GM04503 (cell line): ENCODE data around the gene CENPS.
A peak's percentile ranks its signal among the peaks of the same experiment; 100 is the strongest.
"Not testable (repeated sequence)": the region's sequence is repeated elsewhere in the genome, so short reads cannot be mapped to it uniquely, and the experiment has no call there.

Source experiments
- DNase-seq: peaks from one replicate; pipeline ENCODE4 v3.0.0-alpha.2; 2012; ENCODE audit warnings: low read depth

Gene CENPS

DNA sequence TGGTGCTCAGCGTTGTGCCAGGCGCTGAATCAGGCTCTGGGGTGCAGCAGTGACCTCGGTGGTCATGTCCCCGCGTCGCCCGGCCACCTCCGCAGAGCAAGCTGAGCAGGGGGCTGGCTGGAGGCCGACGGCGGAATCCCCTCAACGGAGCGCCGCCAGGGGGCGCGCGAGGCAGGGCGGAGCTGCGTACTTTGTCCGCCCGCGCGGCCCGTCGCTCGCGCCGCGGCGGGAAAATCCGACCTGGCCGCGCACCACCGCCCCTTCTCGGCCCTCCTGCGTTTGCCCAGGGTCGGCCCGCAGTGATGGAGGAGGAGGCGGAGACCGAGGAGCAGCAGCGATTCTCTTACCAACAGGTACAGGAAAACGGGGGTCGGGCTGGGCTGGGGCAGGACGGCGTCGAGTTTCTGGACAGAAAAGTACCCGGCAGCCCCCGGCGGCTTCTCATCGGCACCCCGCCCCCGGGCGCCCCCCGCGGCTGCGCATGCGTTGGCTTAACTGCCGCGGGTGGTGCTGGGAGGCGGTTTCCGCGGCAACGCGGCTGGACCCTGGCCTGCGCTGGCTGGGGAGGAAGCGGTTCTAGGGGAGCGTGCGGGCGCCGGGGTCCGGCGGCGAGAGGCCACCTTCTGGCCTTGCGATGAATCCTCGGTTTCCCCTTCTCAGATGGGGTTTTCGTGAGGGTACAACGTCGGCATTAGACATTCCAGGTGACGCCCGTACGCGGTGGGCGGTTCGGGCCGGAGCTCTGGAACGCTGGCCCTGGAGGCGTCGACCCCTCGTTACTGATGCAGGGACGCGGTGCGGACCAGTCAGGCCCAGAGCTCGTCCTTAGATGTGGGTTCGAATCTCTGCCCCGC, at the start of gene CENPS:
CENPS (plus strand) TSS at position 218 of the 854 bp plus-strand sequence; CDS start at position 303, 85 bp downstream.
- DNase-seq, result peak; percentile 50

DNA sequence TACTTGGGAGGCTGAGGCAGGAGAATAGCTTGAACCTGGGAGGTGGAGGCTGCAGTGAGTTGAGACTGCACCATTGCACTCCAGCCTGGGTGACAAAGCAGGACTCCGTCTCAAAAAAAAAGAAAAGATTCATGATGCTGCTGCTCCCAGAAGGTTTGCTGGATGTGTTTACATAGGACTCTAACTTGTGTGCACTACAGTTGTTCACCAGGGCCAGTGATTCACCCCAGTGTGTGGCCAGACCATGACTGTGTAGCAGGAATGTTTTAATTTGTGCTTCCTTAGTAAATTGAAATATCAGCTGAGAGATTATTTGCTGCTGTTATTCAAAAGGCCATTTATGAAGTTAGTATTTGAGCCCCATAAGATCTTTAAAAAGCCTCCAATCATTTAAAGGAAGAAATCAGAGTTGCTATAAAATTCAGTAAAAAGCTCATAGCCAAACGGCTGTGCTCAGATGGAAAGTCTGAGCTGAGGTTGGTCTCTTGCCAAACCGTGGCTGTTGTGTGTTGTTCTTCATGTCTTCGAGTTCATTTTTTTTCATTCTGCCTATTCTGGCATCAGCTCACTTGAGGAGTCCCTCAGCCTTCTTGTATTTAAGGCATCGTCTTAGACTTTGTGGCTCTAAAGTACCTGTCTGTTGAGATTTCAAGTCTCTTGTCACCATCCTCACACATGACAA, 49.5 kb upstream of the CENPS start:
- peak; percentile 62 for DNase-seq

DNA sequence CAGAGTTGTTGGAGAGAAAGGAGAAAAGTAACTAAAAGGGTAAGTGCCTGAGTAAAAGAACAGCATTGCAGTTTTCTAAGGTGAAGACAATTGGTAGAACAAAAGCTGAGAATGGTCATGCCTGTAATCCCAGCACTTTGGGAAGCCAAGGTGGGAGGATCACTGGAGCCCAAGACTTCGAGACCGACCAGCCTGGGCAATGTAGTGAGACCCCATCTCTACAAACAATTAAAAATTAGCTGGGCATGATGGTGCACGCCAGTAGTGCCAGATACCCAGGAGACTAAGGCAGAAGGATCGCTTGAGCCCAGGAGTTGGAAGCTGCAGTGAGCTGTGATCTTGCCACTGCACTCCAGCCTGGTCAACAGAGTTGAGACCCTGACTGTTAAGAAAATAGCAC, 46.6 kb upstream of the CENPS start:
- DNase-seq, result no peak

DNA sequence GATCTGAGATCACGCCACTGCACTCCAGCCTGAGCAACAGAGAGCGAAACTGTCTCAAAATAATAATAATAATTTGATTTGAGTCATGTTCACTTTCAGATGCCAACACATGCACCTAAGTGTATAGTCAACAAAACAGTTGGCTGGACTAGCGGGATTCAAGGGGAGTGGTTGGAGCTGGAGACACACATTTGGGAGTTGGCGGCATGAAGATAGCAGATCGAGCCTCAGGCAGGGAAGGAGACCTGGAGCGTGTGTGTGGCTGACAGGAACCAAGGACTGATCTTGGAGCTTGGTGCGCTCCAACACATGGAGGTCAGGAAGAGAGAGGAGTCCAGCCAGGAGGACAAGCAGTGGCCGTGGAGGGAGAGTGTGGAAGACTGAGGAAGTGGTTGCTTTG, 46.0 kb upstream of the CENPS start:
- DNase-seq, result no peak

DNA sequence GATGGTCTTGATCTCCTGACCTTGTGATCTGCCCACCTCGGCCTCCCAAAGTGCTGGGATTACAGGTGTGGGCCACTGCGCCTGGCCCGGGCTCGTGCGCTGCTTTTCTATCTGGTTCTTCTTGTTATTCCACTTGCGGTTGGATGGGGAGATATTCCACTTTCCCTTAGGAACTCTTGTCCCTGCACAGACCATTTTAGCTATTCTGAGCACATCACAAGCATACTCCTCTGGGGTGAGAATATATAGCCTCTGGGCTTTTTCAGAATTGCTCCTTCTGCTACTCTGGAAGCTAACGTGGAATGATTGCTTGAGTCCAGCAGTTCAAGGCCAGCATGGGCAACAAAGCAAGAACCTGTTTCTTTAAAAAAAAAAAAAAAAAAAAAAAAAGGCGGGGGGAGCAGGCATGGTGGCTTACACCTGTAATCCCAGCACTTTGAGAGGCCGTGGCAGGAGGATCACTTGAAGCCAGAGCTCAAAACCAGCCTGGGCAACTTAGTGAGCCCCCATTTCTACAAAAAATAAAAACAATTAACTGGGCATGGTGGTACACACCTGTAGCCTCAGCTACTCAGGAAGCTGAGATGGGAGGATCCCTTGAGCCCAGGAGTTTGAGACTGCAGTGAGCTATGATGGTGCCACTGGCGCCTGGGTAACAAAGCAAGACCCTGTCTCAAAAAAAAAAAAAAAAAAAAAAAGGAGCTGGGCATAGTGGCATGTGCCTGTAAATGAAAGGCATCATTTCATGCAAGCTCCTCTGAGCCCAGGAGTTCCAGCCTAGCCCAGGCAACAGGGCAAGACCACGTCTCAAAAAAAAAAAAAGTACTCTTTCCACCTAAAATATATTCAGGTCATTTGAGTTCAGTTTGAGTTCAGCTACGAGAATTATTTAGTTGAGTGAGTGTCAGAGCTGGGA, 43.2 kb upstream of the CENPS start:
- DNase-seq, result no peak

DNA sequence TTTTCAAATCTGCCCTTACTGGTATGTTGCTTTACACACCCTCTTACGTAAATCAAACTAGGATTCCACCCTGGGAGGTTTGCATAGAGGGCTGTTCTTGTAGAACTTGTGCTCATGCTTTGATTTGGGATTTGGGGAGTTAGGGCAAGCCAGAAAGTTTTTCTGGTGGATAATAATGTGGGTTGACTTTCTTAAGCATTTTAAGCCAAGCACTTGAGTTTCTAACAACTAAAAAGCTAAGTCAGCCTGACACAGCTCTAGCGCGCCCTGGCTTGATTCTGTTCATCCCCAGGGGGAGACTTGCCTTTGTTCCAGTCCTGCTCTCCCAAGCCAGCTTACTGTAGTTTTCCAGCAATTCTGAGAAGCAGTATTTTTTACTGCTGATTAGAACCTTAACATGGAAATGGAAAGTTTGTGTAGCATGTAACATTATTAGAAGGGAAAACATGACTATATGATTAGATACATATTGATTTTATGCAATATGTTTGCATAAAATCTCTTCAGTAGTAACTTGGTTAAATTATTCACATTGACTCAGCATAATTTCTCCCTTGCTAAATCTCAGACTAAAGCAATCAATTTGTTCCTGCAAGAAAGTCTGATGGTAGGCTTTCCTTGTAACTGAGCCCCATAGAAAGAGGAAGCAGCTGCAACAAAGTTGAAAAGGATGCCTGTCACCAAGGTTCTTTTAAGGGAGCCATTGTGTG, 42.4 kb upstream of the CENPS start:
- peak; percentile 41 for DNase-seq

DNA sequence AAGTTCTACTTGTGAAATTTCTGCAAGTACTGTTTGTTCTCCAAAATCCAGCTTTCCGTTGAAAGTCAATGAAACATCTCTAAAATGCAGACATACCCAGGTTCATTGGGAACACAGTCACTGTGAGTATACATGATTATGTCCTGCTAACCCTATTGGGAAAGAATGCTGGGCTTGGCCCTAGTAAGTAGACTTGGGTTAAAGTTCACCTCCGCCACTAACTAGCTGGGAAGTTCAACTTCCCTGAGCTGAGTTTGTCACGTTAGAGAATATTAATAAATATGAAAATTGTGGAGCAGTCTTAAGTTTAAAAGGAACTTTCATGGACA, 41.9 kb upstream of the CENPS start:
- no peak for DNase-seq

DNA sequence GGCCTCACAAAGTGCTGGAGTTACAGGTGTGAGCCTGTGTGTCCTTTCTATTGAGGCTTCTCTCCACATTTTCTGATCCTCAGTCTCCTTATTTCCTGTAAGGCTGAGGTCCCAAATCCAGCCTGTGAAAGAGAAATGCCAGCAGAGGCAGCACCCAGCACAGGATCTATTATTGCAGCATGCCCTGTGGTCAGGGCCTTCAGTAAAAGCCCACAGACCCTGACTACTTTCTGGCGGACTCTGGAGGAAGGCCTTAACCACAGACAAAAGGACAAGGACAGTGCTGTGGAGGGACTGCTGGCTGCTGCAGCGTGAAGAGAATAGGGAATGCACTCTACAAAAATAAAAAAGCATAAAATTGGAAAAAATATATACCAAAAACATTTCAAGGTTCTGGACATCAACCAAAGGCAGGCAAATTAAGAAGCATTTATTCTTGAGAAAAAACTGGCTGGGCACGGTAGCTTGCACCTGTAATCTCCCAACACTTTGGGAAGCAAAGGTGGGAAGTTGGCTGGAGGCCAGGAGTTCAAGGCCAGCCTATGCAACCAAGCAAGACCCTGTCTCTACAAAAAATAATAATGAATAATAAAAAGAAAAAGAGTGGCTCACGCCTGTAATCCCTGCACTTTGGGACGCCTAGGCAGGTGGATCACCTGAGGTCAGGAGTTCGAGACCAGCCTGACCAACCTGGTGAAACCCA, 40.8 kb upstream of the CENPS start:
- DNase-seq, result no peak

DNA sequence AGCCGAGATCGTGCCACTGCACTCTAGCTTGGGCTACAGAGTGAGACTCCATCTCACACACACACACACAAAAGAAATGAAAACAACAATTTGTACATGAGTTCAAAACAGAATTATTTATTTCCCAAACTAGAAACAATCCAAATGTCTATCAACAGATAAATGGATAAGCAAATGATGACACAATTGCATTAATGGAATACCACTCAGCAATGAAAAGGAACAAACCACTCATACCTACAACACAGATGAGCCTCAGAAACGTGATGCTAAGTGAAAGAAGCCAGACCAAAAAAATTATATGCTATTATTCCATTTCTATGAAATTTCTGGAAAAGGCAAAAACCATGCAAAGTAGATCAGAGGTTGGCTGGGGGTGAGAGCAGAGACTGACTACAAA, 33.4 kb upstream of the CENPS start:
- no peak for DNase-seq

DNA sequence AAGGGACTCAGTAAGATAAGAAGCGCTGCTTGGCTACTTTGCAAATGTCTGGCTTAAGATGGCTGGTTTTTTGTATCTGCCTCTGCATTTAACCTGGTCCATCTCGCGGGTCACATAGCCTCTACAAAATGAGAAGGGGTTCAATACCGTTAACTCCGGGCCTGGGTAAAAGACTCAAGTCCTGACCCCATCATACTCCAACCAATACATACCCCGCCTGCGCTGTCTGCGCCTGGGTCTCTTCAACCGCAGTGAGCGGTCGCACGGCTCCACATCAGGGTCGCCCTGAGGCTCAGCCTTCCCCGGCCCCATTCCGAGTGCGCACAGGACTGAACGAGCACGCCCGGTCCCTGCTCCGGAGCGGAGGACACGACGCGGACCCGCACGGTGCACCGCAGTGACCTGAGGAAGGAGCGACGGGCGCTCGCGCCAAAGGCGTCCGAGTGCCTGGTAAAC, 31.9 kb upstream of the CENPS start:
- no peak for DNase-seq

DNA sequence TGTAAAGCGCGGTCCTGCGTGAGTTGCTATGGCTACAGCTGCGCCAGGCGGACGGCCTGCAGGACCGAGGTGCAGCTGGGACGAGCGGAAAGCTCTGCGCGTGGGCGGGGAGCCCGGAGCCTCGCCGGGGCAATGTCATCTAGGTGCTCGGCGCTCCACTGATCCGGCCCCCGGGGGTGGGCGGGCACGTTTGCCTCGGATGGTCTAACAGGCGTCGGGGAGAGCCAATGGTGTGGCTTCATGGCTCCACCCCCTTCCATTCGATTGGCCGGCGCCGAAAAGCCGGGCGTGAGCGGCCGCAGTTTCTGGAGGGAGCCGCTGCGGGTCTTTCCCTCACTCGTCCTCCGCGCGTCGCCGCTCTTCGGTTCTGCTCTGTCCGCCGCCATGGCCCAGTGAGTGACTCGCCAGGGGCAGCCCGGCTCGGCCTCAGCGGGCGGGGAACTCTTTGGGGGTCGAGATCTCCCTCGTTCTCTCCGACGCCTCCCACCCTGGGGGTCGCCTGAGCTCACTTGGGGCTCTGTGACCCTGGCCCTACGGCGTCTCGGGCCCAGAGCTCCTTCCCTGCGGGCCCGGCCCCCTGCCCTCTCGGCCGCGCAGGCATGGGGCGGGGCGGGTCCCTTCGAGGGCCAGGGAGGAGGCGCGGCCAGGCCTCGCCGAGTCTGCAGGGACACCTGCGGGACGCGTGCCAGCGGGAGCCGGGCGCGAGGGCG, 31.3 kb upstream of the CENPS start, which contains the start of gene PGD:
PGD (plus strand) TSS at position 331 of the 710 bp plus-strand sequence; CDS start at position 385, 54 bp downstream.
- DNase-seq, result peak; percentile 88

DNA sequence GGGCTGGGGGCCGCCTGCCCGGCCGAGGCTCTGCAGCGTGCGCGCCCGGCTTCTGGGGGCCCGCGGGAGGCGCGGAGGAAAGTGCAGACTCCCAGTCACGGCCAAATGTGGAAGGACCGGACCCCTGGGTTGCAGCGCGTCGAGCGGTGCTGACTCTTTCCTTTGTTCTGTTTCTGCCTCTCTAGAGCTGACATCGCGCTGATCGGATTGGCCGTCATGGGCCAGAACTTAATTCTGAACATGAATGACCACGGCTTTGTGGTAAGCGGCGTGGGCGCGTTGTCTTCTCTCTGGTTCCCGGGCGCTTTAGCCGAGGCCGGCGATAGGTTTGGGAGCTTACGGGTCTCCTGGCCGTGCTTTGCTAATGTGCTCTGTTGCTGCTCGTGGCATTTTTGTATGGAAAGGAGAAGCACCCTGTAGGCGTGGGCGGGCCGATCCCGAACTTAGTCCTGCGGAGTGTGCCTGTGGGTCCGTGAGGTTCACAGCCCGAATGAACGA, 30.7 kb upstream of the CENPS start:
- DNase-seq, result no peak

DNA sequence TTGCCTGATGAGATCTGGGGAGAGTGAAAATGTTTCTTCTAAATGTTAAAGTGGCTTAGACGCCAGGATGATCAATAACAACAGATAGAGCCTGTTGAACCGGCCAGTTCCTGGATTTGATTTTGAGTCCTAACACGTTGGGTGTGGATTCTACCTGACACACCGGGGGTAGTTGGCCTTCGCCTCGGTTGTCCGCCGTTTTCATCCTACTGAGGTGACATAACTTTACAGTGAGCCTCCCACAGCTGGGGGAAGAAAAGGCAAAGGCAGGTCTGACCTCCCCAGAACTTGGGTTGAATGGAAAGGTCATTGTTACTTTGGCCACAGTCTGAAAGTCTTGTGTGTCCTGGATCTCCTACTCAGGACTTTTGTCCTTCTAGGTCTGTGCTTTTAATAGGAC, 30.2 kb upstream of the CENPS start:
- no peak for DNase-seq

DNA sequence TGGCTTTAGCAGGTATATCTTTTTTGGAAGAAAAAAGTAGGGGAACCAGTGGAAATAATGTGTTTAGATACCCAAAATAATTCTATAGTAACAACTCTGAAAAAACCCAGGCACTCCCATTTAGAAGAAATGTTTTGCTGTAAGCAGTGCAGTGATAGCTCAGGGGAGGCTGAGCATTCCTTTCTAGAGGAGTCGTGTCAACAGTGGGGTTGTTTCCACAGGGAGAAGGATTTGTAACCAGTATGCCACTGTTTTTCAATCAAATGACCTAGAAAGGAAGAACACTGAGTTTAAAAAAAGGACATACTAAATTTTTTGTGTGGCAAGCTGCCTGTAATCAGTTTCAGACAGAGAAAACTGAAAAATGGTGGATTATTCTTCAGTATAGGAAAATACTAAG, 29.0 kb upstream of the CENPS start:
- peak; percentile 55 for DNase-seq

DNA sequence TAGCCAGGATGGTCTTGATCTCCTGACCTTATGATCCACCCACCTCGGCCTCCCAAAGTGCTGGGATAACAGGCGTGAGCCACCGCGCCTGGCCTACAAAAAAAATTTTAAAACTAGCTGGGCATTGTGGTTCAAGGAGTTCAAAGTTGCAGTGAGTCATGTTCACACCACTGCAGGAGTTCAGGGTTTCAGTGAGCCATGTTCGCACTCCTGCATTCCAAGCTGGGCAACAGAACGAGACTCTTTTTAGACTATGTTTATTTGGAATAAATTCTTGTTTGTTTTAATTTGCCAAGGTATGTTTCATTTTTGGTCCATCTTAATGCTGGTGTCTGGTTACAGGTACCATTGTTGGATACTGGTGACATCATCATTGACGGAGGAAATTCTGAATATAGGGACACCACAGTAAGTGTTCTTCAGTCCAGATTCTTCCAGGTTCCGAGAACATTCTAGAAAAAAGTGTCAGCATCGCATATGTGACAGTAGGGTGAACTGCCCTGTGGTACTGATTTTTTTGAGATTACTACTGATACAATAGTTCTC, 27.4 kb upstream of the CENPS start:
- DNase-seq, result no peak

DNA sequence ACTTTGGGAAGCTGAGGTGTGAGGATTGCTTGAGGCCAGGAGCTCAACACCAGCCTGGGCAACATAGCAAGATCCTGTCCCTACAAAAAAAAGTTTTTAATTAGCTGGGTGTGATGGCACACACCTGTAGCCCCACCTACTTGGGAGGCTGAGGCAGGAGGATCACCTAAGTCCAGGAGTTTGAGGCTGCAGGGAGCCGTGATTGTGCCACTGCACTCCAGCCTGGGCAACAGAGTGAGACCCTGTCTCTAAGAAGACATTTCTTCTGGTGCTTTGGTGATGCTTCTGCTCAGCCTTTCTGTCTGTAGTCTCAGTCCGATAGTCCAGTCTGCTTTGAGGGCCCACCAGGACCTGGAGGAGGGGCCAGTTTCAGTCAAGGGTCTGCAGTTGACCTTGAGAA, 23.0 kb upstream of the CENPS start:
- DNase-seq, result no peak

DNA sequence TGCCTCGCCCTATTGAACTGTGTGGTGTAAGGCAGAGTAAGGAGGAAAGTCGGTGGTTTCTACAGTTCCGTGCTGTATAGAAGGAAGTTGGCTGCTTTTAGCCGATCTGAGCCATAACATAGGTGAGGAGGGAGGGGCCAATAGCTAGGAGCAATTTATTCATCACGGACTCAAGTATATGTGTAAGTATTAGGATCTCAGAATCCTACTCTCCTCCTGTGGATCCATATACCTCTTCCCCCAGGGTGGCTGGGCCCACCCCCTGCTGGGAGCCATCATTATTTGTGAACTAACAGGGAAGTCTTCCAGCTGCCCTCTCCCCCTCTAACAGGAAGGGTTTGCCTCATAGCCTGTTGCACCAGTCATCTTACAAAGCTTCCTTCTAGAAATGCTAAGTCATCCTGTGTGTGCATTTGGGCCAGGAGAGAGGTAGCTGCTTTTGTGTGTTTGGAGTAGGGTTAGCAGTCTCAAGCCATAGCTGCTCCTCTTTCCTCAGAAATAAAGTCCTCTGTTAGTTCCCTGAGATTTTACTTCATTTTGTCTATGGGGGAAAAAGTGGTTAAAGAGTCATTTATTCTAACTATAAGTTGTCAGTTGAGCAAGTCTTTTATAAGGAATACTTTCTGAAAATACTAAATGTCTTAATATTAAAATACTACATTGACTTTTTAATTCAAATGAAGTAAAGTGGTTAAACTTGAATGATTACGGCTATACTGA, 14.9 kb upstream of the CENPS start:
- DNase-seq, result peak; percentile 61

DNA sequence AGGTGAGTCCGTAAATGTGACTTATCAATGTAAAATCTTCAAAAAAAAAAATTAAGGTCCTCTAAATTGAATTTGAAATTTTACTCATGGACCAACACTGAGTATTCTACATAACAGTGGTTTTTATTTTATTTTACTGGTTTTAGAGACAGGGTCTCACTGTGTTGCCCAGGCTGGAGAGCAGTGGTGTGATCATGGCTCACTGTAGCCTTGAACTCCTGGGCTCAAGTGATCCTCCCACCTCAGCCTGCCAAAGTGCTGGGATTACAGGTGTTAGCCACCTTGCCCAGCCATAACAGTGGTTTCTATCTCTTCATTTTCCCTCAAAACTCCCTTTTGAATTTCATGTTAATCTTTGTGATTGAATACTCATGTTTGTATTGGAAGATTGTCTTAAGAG, 14.3 kb upstream of the CENPS start:
- not testable (repeated sequence) for DNase-seq

DNA sequence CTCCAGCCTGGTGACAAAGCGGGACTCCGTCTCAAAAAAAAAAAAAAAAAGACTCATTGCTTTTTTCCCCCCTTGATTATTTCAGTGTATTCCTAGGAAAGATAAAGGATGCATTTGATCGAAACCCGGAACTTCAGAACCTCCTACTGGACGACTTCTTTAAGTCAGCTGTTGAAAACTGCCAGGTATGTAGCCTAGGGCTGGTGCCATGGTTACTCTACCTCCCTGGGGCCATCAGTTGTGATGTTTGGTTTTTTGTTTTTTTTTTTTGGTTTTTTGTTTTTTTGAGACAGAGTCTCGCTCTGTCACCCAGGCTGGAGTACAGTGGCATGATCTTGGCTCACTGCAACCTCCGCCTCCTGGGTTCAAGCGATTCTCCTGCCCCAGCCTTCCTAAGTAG, 11.5 kb upstream of the CENPS start:
- not testable (repeated sequence) for DNase-seq
